AG10803 (cell line): ENCODE results near the gene C19orf38.

Source experiments
- DNase-seq: peaks from one replicate; pipeline ENCODE4 v3.0.0; 2010; ENCODE audit warnings: low read depth
- H3K4me3 ChIP-seq: 2 replicates; pipeline ENCODE4 v1.5.1; 2011; ENCODE audit warnings: mild to moderate bottlenecking, low read length, control low read depth
- CTCF ChIP-seq: conservative IDR thresholded peaks from 2 replicates; pipeline ENCODE4 v1.5.1; 2011; ENCODE audit warnings: mild to moderate bottlenecking, low read length, control low read depth, inconsistent platforms

The C19orf38 gene

DNA sequence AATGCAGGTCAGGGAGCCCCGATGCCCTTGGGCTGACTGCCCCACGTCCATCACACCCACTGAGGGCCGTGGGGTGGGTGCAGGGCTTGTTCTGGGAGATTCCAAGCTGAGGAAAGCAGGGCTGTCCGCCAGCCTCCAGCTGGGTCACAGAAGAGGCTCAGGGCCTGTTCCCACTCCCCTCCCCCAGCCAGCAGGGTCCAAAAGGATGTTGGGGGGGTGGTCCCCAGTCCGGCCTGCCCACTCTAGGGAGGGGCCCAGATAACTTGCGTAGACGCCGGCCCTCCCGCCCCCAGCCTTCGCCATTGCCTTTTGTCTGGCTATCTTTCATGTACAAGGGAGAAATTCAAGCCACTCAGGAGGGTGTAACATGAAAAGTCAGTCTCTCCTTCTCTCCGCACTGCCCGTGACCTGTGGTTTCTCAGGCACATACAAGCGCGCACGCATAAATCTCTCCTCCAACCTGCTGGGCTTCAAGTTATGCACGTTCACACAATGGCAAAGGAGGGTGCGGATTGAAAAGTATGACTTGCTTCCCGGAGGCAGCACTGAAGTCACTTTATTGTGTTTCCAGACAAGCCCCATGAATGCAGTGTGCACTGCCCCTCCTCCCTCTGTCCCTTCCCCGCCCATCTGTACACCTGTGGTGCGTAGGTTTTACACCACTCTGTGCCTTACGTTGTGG lies 43.3 kb downstream of the C19orf38 start:
- no peak overlapping the region for H3K4me3 ChIP-seq
- TF ChIP-seq CTCF, result no peak
- no peak for DNase-seq

- DNase-seq, result no peak
- no peak for TF ChIP-seq CTCF
- no peak overlapping the region for H3K4me3 ChIP-seq
Observed at GRCh38 chr19:10892256-10892655, 44.0 kb downstream of the C19orf38 start.

GRCh38 chr19:10894911-10895213 lies 46.6 kb downstream of the C19orf38 start:
- no peak overlapping the region for H3K4me3 ChIP-seq
- DNase-seq, result no peak
- TF ChIP-seq CTCF, result no peak

DNA sequence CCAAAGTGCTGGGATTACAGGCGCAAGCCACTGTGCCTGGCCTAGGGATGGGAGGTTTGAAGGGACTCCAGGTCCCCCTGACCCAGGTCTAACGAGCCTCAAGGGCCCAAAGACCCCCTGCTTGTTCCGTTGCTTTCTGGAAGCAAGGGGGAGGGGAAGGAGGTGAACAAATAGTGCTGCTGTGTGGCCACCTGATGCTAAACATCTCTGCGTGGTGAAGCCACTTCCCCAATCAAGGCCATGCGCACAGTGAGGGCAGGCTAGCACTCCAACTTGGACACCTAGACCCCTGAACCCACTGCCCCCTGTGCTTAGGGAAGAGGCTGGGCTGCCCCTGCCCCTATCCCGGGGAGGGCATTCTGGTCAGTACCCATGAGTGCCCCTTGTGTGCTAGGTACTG lies 47.1 kb downstream of the C19orf38 start:
- no peak overlapping the region for H3K4me3 ChIP-seq
- DNase-seq, result no peak
- TF ChIP-seq CTCF, result no peak

DNA sequence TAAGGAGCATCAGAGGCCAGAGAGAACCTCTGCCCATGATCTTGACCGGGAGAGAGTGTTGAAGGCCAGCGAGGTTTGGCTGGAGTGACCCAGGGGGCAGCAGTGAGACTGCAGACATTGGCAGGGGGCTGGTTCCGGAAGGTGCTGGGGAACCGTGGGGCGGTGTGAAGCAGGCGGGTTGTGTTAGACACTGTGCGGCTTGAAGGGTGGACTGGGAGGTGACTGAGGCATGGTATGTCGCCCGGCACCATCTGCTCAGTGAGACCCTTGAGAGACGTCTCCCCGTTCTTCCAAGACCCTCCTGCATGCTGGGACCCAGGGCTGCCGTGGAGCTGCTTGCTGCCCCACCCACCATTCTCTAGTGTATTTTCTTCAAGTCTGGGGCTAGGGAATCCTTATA lies 47.7 kb downstream of the C19orf38 start:
- DNase-seq, result no peak
- H3K4me3 ChIP-seq, result no peak overlapping the region
- TF ChIP-seq CTCF, result peak; percentile 7; the same call in 1 of the 2 replicates

GRCh38 chr19:10896851-10897526 lies 48.8 kb downstream of the C19orf38 start:
- no peak for TF ChIP-seq CTCF
- H3K4me3 ChIP-seq, result no peak overlapping the region
- DNase-seq, result no peak

- TF ChIP-seq CTCF, result no peak
- no peak for DNase-seq
- H3K4me3 ChIP-seq, result no peak overlapping the region
Observed at GRCh38 chr19:10898633-10899032, 50.4 kb downstream of the C19orf38 start.
